Esophagus muscularis mucosa (tissue), 4 donors: Measurements from ENCODE around the gene CRYBB1. TPM values are rescaled to one million over a fixed set of nuclear protein-coding genes. Genes with fewer than 3 reads are reported as not detected.

Source experiments
- DNase-seq: peaks from one replicate; pipeline ENCODE4 v3.0.0-alpha.2; 2017; ENCODE audit errors: extremely low spot score
- H3K27ac ChIP-seq, 4 donors: fragments of 200-600 bp; sonication (generic); replicated peaks in 1 of 4; 1 replicate in 3 of 4; 2 replicates in 1 of 4; pipeline ENCODE4 v1.5.1; 2016 to 2019; ENCODE audit warnings: mild to moderate bottlenecking in 1 of 4
- H3K27me3 ChIP-seq, 4 donors: fragments of 200-600 bp; sonication (generic); one replicate each; pipeline versions ENCODE4 v1.5.1 to v1.6.0; 2016 to 2019
- H3K36me3 ChIP-seq, 4 donors: fragments of 200-600 bp; sonication (generic); one replicate each; pipeline ENCODE4 v1.5.1; 2016 to 2019
- H3K4me1 ChIP-seq, 4 donors: fragments of 200-600 bp; sonication (generic); one replicate each; pipeline ENCODE4 v1.5.1; 2016 to 2019
- H3K4me3 ChIP-seq, 4 donors: fragments of 200-600 bp; sonication (generic); 1 replicate in 2 of 4; 2 replicates in 2 of 4; pipeline ENCODE4 v1.5.1; 2016 to 2019; ENCODE audit warnings: mild to moderate bottlenecking in 4 of 4, moderate library complexity in 1 of 4
- H3K9me3 ChIP-seq, 4 donors: fragments of 200-600 bp; sonication (generic); 1 replicate in 3 of 4; 2 replicates in 1 of 4; pipeline ENCODE4 v1.5.1; 2016 to 2019
- CTCF ChIP-seq, 3 experiments: fragments of 200-600 bp in 2 of 3; fragments of 450-650 bp in 1 of 3; sonication (generic) in 2 of 3; IDR thresholded peaks; one replicate each; pipeline ENCODE4 v1.5.1; 2017 to 2019; ENCODE audit warnings: antibody characterized with exemption in 3 of 3, mild to moderate bottlenecking in 2 of 3, moderate library complexity in 1 of 3
- EP300 ChIP-seq: sonication (generic); formaldehyde crosslinking; IDR thresholded peaks from one replicate; pipeline ENCODE4 v1.6.1; 2017; ENCODE audit warnings: antibody characterized with exemption
- POLR2A ChIP-seq: fragments of 450-650 bp; IDR thresholded peaks from one replicate; pipeline ENCODE4 v1.6.1; 2017; ENCODE audit warnings: antibody characterized with exemption, moderate library complexity, mild to moderate bottlenecking, low read depth
- POLR2AphosphoS5 ChIP-seq, 2 donors: sonication (generic); formaldehyde crosslinking; IDR thresholded peaks; one replicate each; pipeline ENCODE4 v1.6.1; 2017; ENCODE audit warnings: antibody characterized with exemption in 2 of 2
- WGBS: methylation state at CpG from one replicate; pipeline ENCODE4 v1.1.5; 2018; 5-methylcytosine and 5-hydroxymethylcytosine counted together
- intact Hi-C: fragments of 100-400 bp; cut with DNase I; formaldehyde crosslinking; loops from one replicate; pipeline ENCODE4 v1.15.1; 2023
- total RNA-seq, 4 donors: library from RNA; depleted of rRNA; stranded (reverse); fragments of >200 nt; gene quantifications; one replicate each; pipeline versions ENCODE4 v1.1.0 to v1.2.1, GENCODE V29; 2016

CRYBB1 gene
- total RNA-seq, 4 donors from 2014 or later: 0.33 to 0.86 (median 0.83) TPM; not detected in 1

GRCh38 chr22:26554956-26555355, 62.9 kb downstream of the CRYBB1 start:
- Histone ChIP-seq H3K4me1 (peaks cover 0 to 23% (median 7%) of the 10 kb centered on the region in 4 donors), H3K27ac (no peak overlapping the region), H3K9me3 (no peaks in the 10 kb centered on the region), H3K4me3 (no peak overlapping the region), H3K36me3 (no peaks in the 10 kb centered on the region), H3K27me3 (no peaks in the 10 kb centered on the region)
- 75% methylated on average over 6 of the region's 6 CpGs for WGBS
- no peak for TF ChIP-seq POLR2AphosphoS5 (IDR thresholded peaks at IDR 0.05)
- TF ChIP-seq POLR2A: no peak
- no peak for TF ChIP-seq EP300
- TF ChIP-seq CTCF (IDR thresholded peaks at IDR 0.05): no peak
- no peak for DNase-seq
- intact Hi-C loops: no loop called here

GRCh38 chr22:26553056-26553752, 64.6 kb downstream of the CRYBB1 start:
- Histone ChIP-seq H3K4me3 (no peak overlapping the region), H3K4me1 (peaks cover 0 to 23% (median 7%) of the 10 kb centered on the region in 4 donors), H3K9me3 (no peaks in the 10 kb centered on the region), H3K27me3 (no peaks in the 10 kb centered on the region), H3K36me3 (no peaks in the 10 kb centered on the region), H3K27ac (no peak overlapping the region)
- intact Hi-C loops: no loop called here
- TF ChIP-seq POLR2A: no peak
- no peak for TF ChIP-seq CTCF (IDR thresholded peaks at IDR 0.05)
- no peak for TF ChIP-seq POLR2AphosphoS5 (IDR thresholded peaks at IDR 0.05)
- no peak for TF ChIP-seq EP300
- 55% methylated on average over 7 of the region's 7 CpGs for WGBS
- DNase-seq: no peak

- peaks cover 0 to 25% (median 7%) of the 10 kb centered on the region in 4 donors for H3K4me1 ChIP-seq
- H3K4me3 ChIP-seq: no peak overlapping the region
- DNase-seq: no peak
- H3K9me3 ChIP-seq: no peaks in the 10 kb centered on the region
- no peaks in the 10 kb centered on the region for H3K27me3 ChIP-seq
- no peak overlapping the region for H3K27ac ChIP-seq
- TF ChIP-seq POLR2AphosphoS5 (IDR thresholded peaks at IDR 0.05) (no peak), CTCF (IDR thresholded peaks at IDR 0.05) (no peak), POLR2A (no peak), EP300 (no peak)
- intact Hi-C loops: no loop called here
- H3K36me3 ChIP-seq: peaks cover 0 to 2% (median 0%) of the 10 kb centered on the region in 4 donors
- WGBS: 87% methylated on average over 8 of the region's 10 CpGs
Observed at GRCh38 chr22:26552466-26552865, 65.4 kb downstream of the CRYBB1 start.

GRCh38 chr22:26551568-26551967, 66.3 kb downstream of the CRYBB1 start:
- intact Hi-C loops: no loop called here
- TF ChIP-seq EP300 (no peak), POLR2AphosphoS5 (IDR thresholded peaks at IDR 0.05) (no peak), POLR2A (no peak)
- 96% methylated on average over 2 of the region's 2 CpGs for WGBS

GRCh38 chr22:26550498-26551033, 67.3 kb downstream of the CRYBB1 start:
- Histone ChIP-seq H3K4me1 (peaks cover 0 to 36% (median 7%) of the 10 kb centered on the region in 4 donors), H3K27me3 (no peaks in the 10 kb centered on the region), H3K4me3 (no peak overlapping the region), H3K36me3 (peaks cover 0 to 7% (median 0%) of the 10 kb centered on the region in 4 donors), H3K9me3 (no peaks in the 10 kb centered on the region), H3K27ac (no peak overlapping the region)
- intact Hi-C loops: no loop called here
- no peak for DNase-seq
- no peak for TF ChIP-seq EP300
- TF ChIP-seq POLR2AphosphoS5 (IDR thresholded peaks at IDR 0.05): no peak
- no peak for TF ChIP-seq POLR2A
- TF ChIP-seq CTCF (IDR thresholded peaks at IDR 0.05): no peak
- WGBS: 76% methylated on average over 8 of the region's 8 CpGs

More at GRCh38 chr22:26551568-26551967, 66.3 kb downstream of the CRYBB1 start:
- Histone ChIP-seq H3K36me3 (peaks cover 0 to 7% (median 0%) of the 10 kb centered on the region in 4 donors), H3K4me3 (no peak overlapping the region), H3K9me3 (no peaks in the 10 kb centered on the region), H3K27ac (no peak overlapping the region), H3K27me3 (no peaks in the 10 kb centered on the region), H3K4me1 (peaks cover 0 to 34% (median 7%) of the 10 kb centered on the region in 4 donors)
- no peak for DNase-seq
